T-helper 22 cell (primary cell): ENCODE data around the gene TCF21.
"Not testable (repeated sequence)": the region's sequence is repeated elsewhere in the genome, so short reads cannot be mapped to it uniquely, and the experiment has no call there.

Experiments
- DNase-seq: peaks from one replicate; pipeline ENCODE4 v3.0.0-alpha.2; 2020; ENCODE audit warnings: low read depth

The TCF21 gene

GRCh38 chr6:133888929-133889556 is at the start of gene TCF21:
Gene TCF21, plus strand, starts transcription at chr6:133889113. Its CDS starts 285 bp downstream, at chr6:133889398.
- DNase-seq = no peak

- DNase-seq = no peak
Measured at GRCh38 chr6:133841176-133841575, 47.7 kb upstream of the TCF21 start.

GRCh38 chr6:133843098-133843497 is 45.8 kb upstream of the TCF21 start:
- no peak for DNase-seq

GRCh38 chr6:133844709-133845108 is 44.2 kb upstream of the TCF21 start:
- no peak for DNase-seq

- DNase-seq = no peak
Measured at GRCh38 chr6:133854041-133854363, 34.9 kb upstream of the TCF21 start.

- DNase-seq = no peak
Measured at GRCh38 chr6:133854364-133855275, 34.3 kb upstream of the TCF21 start.

GRCh38 chr6:133855276-133855990 is 33.5 kb upstream of the TCF21 start:
- no peak for DNase-seq

- no peak for DNase-seq
Measured at GRCh38 chr6:133855991-133856370, 32.9 kb upstream of the TCF21 start.

- no peak for DNase-seq
Measured at GRCh38 chr6:133856911-133857310, 32.0 kb upstream of the TCF21 start.

- no peak for DNase-seq
Measured at GRCh38 chr6:133857696-133858095, 31.2 kb upstream of the TCF21 start.

- not testable (repeated sequence) for DNase-seq
Measured at GRCh38 chr6:133861337-133861736, 27.6 kb upstream of the TCF21 start.

GRCh38 chr6:133863228-133863627 is 25.7 kb upstream of the TCF21 start:
- no peak for DNase-seq

- DNase-seq = no peak
Measured at GRCh38 chr6:133865680-133866079, 23.2 kb upstream of the TCF21 start.

- DNase-seq = no peak
Measured at GRCh38 chr6:133871131-133871530, 17.8 kb upstream of the TCF21 start.

GRCh38 chr6:133873538-133873937 is 15.4 kb upstream of the TCF21 start:
- DNase-seq = no peak

GRCh38 chr6:133877116-133877515 is 11.8 kb upstream of the TCF21 start:
- no peak for DNase-seq

GRCh38 chr6:133880006-133880405 is 8.9 kb upstream of the TCF21 start:
- no peak for DNase-seq

GRCh38 chr6:133880896-133881295 is 8.0 kb upstream of the TCF21 start:
- no peak for DNase-seq

GRCh38 chr6:133886104-133886775 is 2.7 kb upstream of the TCF21 start:
- DNase-seq = no peak

- DNase-seq = no peak
Measured at GRCh38 chr6:133887156-133887879, 1.6 kb upstream of the TCF21 start.

GRCh38 chr6:133887880-133888230 is 1.1 kb upstream of the TCF21 start:
- no peak for DNase-seq
